HG03135 (cell line): Measurements from ENCODE around the gene ATRIP.
"Not testable (repeated sequence)": the region's sequence is repeated elsewhere in the genome, so short reads cannot be mapped to it uniquely, and the experiment has no call there.

Experiments used
- ATAC-seq: cut with Tn5 transposase; IDR thresholded peaks from one replicate; pipeline ENCODE4 v1.9.1; 2021; ENCODE audit warnings: mild to moderate bottlenecking, moderate library complexity; ENCODE audit not compliant: unreplicated experiment

ATRIP gene

GRCh38 chr3:48446425-48447193 lies at the start of gene ATRIP:
Gene ATRIP, plus strand, starts transcription at chr3:48446737. Its CDS starts 109 bp downstream, at chr3:48446846.
- peak; percentile 84 for ATAC-seq

- no peak for ATAC-seq
Measured at GRCh38 chr3:48397767-48398681, 48.5 kb upstream of the ATRIP start.

- no peak for ATAC-seq
Measured at GRCh38 chr3:48398701-48399386, 47.7 kb upstream of the ATRIP start.

- no peak for ATAC-seq
Measured at GRCh38 chr3:48399387-48400172, 47.0 kb upstream of the ATRIP start.

GRCh38 chr3:48400824-48401433 lies 45.6 kb upstream of the ATRIP start:
- ATAC-seq, result no peak

GRCh38 chr3:48401434-48401901 lies 45.1 kb upstream of the ATRIP start:
- not testable (repeated sequence) for ATAC-seq

GRCh38 chr3:48402281-48402732 lies 44.2 kb upstream of the ATRIP start:
- ATAC-seq, result no peak

GRCh38 chr3:48402907-48403306 lies 43.6 kb upstream of the ATRIP start:
- no peak for ATAC-seq

- ATAC-seq, result no peak
Measured at GRCh38 chr3:48403533-48404439, 42.8 kb upstream of the ATRIP start.

- no peak for ATAC-seq
Measured at GRCh38 chr3:48404440-48405342, 41.8 kb upstream of the ATRIP start.

- no peak for ATAC-seq
Measured at GRCh38 chr3:48405343-48405881, 41.1 kb upstream of the ATRIP start.

GRCh38 chr3:48405971-48406370 lies 40.6 kb upstream of the ATRIP start:
- no peak for ATAC-seq

- no peak for ATAC-seq
Measured at GRCh38 chr3:48406443-48407431, 39.8 kb upstream of the ATRIP start.

GRCh38 chr3:48407542-48408099 lies 38.9 kb upstream of the ATRIP start:
- no peak for ATAC-seq

GRCh38 chr3:48408823-48409281 lies 37.7 kb upstream of the ATRIP start:
- ATAC-seq, result no peak
